GM18511 (cell line): ENCODE results near the gene SART1.

Experiments
- ATAC-seq: cut with Tn5 transposase; IDR thresholded peaks from one replicate; pipeline ENCODE4 v1.9.1; 2021; ENCODE audit warnings: mild to moderate bottlenecking, moderate library complexity; ENCODE audit not compliant: unreplicated experiment

The SART1 gene

DNA sequence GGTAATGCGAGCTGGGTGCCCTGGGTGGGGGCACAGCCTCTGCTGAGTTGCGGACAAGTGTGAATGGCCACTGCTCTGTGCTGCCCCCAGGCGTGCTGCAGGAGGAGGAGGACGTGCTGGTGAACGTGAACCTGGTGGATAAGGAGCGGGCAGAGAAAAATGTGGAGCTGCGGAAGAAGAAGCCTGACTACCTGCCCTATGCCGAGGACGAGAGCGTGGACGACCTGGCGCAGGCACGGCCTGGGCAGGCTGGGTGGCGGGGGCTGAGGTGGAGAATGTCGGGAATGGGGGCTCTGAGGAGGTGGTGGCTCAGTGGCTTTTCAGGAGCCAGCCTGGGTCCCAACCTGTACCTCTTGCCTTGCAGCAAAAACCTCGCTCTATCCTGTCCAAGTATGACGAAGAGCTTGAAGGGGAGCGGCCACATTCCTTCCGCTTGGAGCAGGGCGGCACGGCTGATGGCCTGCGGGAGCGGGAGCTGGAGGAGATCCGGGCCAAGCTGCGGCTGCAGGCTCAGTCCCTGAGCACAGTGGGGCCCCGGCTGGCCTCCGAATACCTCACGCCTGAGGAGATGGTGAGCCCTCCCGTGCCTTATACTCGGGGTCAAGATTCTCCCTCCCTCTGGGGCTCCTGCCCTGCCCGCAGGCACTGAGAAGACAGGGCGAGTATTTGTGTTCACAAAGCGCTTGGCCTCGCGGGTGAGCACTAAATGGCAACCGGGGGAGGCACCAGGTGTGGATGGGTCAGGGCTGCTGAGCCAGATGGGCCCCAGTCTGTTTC lies 4.6 kb downstream of the SART1 start:
- no peak for ATAC-seq

DNA sequence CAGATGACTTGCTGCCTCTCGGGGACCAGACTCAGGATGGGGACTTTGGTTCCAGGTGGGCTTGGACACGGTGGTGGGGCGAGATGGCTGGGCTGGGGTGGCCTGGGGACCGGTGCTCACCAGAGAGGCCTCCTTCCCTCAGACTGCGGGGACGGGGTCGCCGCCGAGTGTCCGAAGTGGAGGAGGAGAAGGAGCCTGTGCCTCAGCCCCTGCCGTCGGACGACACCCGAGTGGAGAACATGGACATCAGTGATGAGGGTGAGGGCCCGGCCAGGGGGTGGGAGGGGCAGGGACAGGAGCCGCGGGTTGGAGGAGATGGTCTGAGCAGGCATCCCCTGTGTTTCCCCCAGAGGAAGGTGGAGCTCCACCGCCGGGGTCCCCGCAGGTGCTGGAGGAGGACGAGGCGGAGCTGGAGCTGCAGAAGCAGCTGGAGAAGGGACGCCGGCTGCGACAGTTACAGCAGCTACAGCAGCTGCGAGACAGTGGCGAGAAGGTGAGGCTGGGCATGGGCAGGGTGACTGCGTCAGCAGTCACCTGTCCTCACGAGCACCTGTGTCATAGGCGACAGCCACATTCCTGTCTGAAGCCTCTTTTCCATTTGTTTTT lies 5.9 kb downstream of the SART1 start:
- ATAC-seq, result no peak

DNA sequence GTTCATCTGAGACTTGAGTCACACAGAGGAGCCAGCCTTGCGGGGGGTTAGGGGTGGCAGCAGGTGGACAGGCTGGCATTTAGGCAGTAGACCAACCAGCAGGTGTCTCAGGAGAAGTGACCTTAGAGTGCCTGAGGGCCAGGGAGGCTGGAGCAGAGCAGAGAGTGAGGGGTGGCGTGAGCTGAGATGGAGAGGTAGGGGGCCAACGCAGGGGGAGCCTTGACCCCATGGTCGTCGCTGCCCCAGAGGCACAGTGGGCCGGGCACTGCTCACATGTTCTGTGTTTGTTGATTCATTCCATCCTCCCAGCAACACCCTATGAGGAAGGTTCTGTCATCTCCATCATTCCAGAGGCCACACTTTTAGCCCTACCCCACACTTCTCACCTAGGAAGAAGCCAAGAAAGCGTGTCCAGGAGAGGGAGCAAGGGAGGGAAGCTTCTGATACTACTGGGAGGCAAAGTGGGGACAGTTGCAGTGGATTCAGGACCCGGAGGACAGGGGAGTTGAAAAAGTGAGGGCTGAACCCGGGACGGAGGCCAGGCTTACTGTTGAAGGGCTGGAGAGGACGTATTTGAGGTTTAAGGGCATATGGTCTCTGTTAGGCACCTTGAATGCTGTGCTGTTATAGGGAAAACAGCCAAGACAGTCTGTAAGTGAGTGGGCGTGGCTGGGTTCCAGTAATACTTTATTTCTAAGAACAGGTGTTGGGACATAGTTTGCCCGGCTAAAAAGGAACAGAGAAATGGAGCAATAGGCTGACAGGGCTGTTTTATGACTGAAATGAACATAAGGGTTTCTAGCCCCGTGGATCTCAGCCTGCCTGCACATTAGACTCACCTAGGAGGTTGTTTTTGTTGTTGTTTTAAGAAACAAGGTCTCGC lies 7.3 kb downstream of the SART1 start:
- ATAC-seq, result no peak

DNA sequence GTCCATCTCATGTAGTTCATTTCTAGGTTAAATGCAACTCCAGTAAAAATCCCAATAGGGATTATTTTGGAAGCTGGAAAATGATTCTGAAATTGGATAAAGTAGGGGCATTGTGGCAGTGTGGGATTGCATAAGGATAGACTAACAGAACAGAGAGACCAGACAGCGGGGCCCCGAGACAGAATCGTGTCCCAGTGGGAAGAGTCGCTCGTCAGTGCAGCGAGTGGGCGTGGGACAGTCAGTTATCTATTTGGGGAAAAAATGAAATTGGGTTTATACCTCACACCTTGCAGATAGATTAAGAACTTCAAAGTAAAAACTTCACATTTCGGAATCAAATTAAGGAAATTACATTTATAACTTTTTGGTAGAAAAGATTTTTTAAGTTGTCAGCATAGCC lies 10.6 kb downstream of the SART1 start:
- no peak for ATAC-seq

DNA sequence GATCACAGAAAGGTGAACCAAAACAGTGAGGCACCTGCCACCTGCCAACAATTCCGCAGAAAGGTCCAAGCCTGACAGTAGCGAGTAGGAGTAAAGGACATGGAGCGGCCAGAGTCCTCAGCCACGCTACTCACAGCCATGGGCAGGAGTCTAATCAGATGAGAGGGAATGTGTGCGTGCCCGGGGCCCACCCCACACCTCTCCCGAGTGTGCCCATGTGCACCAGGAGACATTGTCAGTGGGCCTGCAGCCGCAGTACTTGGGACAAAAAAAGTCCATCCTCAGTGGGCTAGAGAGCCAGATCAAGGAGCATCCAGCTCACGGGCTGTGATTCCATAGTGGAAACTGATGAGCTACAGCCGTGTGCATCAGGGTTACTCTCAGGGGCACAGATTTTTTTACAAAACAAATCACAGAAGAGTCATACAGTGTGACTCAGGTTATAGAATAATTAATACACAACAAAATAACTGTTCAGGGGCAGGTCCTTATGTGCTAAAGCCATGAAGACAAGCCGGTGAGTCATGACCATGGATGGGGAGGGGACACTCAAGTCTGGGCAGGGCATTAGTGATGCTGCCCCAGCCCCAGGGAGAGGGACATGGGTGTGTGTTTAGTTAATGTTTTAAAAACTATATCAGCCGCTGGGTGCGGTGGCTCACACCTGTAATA lies 12.0 kb downstream of the SART1 start:
- no peak for ATAC-seq

DNA sequence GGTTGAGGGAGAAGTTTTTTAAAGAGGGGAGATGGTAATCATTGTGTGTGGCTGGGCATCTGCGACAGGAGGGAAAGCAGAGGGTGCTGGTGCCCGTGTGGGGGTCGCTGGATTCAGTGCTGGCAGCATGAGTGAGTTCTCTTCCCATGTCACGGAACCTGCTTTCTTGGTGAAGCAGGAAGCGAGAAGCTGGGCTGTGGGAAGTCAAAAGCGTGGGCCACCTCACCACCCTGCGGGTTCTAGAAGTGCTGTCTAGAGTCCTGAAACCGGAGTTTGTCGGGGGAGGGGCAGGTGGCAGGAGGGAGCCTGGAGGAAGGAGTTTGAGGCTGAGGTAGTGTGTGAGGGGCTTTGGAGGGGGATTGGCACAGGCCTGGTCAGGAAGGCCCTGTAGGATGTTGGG lies 14.2 kb downstream of the SART1 start:
- no peak for ATAC-seq

DNA sequence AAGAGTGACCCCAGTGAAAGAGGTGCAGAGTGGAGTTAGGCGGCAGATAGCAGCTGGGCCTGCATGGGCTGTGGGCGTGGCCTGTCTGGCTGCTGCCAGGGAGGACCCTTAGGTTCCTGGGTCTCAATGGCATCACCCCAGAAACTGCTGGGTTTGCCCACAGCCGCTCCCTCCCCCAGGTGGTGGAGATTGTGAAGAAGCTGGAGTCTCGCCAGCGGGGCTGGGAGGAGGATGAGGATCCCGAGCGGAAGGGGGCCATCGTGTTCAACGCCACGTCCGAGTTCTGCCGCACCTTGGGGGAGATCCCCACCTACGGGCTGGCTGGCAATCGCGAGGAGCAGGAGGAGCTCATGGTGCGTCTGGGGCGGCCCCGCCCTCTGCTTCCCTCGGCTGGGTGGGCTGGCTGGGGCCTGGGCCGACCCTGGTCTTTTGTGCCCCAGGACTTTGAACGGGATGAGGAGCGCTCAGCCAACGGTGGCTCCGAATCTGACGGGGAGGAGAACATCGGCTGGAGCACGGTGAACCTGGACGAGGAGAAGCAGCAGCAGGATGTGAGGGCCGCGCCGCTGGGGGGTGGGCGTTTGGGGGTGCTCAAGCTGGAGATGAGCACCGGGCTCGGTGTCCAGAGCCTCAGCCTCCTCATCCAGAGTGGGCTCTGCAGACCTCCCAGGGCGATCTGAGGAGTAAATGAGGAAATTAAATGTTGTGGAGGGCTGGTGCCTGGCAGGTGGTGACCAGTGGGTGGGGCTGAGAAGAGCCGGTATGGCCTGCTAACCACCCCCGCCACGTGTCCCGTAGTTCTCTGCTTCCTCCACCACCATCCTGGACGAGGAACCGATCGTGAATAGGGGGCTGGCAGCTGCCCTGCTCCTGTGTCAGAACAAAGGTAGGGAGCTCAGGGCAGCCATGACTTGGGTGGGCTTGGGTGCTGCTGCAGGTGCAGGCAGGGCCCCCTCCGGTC lies 15.0 kb downstream of the SART1 start:
- no peak for ATAC-seq

DNA sequence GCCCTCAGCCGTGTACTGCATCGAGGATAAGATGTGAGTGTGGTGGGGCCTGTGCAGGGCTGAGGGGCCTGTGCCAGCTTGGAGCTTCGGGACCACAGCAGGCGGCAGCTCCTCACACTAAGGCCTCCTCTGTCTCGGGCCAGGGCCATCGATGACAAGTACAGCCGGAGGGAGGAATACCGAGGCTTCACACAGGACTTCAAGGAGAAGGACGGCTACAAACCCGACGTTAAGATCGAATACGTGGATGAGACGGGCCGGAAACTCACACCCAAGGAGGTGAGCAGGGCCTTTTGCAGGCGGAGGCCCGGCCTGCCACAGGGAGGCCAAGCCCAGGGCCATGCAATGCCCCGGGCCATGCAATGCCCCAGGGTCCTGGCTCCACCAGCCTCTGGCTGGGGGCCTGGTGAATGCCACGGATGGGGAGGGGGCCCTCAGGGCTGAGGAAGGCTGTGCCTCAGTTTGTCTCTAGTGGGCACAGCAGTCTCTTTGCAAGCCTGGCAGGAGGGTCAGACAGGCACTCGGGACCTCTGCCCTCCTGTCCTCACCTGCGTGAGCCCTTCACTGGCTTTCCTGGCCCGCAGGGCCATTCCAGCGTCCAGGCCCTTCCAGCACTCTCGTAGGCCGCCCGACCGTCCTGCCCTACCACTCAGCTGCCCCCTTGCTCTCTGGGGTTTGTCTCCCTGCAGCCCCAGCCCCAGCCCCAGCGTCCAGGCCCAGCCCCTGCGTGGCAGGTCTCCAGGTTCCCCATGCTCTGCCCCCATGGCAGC lies 16.3 kb downstream of the SART1 start:
- ATAC-seq, result no peak

DNA sequence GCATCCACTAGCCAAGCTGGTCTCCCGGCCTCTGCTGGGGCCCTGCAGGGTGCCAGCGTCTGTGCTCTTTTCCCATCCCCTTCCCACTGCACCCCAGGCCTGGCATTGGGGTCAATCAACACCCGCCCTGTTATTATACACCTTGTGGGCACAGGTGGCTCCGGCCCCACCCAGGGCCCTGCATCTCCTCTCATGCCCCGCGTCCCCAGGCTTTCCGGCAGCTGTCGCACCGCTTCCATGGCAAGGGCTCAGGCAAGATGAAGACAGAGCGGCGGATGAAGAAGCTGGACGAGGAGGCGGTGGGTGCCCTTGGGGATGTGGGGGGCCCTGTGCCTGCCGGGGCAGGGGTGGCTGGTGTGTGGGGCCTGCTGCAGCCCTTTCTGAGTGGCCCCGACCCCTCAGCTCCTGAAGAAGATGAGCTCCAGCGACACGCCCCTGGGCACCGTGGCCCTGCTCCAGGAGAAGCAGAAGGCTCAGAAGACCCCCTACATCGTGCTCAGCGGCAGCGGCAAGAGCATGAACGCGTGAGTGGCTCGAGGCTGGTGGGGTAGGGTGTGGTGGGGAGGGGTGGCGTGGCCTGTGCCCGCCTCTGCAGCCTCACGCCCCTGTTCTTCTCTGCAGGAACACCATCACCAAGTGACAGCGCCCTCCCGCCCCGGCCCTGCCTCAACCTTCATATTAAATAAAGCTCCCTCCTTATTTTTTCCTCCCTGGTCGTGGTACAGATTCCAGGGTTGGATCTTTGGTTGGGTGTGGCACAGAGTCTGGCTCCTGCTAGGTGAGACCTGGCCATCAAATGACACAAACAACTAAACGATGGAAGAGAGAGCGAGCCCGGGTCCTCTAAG lies 17.1 kb downstream of the SART1 start:
- ATAC-seq, result no peak

DNA sequence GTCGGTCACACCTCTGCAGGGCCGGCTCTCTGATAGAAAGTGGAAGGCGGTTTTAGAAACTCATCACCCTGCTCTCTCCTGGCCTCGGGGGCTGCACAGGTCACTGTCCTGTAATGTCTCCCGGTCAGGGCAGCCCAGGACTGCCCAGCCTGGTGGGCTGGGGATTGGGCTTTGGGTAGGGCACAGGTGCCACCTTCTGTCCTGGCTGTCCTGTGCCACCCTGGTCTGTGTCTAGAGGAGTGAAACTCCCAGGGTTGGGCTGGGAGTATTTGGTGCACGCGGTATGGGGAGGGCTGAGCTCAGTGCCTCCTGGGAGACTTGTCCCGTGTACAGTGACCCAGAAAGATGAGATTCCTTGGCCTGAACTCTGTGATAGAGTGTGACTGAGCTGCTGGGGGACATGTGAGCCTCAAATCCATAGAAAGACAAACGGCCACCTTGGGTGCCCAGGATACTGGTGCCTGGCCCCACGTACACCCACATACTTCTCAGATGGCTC lies 17.8 kb downstream of the SART1 start:
- ATAC-seq, result no peak

DNA sequence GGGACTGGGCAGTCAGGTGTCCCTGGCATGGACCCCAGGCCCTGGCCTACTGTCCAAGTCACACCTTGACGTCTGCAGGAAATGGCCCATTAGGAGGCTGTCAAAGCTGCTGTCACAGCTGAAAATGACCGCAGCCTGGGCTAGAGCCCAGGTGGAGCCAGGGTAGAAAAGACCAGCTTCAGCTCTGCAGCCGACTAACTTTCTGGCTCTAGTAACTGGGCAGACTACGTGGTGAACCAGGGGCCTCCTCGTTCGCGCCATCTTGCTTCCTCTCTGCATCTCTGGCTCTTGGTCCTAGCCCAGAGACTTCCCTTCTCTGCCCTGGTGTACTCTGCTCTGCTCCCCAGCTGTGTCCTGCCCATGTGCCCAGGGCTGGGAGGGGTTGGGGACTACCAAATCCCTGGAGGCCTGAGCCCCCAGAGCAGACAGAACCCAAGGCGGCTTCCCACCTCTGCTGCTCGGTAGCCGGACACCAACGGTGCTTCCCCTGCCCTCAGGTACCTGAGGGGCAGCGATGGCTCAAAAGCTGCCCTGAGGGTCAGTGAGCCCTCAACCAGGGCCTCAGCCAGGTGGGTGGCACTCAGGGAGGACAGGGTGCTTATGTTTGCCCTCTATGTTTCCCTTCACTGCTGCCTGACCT lies 19.7 kb downstream of the SART1 start:
- no peak for ATAC-seq

DNA sequence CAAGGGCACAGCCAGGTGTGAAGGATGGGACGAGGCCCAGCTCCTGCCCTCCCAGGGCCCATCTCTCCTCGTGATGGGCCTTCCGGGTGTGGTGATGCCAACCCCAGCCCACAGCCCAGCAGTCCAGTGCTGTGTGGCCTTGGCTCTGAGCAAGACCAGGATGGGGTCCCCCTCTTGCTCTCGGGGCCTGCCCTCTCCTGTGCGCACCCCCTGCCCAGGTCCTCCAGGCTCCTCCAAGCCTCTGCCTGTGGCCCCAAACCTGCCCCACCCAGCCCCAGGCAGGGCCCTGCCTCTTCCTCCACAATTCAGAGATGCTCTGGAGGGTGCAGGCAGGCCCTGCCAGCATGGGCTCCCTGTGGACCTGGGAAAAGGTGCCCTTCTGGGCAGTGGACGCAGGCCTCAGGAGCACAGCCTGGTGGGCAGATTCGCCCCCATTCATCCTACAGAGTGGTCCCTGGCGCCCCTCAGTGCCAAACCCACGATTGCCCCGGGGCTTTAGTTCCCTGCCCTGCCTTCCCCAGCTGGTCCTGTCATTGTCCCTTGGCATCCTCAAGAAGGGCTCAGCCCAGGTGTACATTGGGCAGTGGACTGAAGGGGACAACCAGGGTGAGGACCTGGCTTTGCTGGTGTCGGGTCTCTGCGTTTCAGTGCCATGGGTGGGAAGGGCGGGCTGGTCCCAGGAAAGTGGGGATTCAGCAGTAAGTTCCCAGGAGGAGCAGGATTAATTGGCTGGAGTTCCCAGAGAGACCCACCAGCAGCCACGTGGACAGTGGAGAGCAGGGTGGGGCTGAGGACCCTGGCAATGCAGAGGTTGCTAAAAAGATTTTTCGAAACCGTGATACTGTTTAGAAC lies 20.7 kb downstream of the SART1 start:
- ATAC-seq, result no peak

DNA sequence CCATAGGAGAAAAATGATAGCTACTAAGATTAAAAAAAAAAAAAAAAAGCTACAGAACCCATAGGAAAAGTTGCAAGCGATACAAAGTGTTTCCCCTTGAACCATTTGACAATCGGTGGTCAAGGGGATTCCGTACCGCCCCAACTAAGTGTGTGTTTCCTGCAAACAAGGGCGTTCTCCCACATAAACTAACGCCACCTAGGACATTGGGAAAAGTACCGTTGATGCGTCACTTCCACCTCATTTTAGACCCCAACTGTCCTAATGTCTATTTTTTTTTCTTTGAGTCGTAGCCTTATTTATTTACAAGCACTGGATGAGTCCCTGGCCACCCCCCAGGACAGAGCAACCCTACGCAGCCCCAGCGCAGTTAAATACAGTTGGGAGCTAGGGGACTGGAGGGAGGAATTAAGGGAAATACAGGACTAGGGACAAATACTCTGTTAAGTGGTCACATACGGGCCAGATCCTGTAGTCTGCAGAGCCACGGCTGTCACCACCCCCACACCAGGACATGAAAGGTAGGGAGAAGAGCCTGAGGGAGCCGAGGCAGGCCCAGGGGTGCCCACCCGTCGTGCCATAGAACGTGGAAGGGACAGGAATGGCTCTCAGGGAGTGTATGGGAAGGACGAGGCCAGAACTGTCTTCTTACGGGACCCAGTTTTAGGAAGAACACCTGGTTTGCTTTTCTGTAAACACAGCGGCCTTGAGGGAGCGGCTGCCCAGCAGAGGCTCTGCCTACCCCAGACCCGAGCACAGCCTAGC lies 21.5 kb downstream of the SART1 start:
- no peak for ATAC-seq

DNA sequence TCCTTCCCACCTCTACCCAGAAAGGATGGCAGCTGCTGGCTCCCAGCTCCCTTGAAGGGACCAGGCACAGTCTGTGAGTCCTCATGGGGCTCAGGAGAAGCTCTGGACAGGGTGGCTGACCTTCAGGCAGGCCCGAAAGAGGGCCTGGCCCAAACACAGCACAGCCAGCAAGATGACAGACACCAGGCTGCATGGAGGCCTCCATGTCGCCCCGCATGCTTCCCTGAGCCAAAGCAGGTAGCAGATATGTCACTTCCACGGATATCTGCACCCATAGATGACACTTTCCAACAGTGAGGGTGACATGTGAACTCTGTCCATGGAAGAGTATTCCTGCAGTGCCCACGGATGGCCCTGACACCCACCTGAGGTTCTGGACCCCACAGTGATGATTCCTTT lies 22.1 kb downstream of the SART1 start:
- no peak for ATAC-seq

DNA sequence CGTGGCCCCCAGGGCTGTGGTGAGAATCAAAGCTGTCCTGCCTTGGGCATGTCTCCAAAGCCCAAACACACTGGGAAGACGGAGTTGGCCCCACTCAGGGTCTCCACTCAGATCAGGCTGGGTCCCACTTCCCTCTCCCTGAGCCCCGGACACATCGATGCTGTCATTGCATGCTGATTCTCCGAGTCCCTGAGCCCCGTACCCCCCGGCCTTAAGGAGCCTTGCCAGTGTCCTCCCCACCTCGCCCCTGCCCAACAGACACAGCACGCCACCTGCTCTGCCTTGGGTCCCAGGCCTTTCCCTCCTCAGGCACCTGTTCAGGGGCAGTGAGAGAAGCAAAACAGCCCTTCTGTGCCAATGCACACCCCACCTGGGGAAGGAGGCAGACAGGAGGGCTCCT lies 25.8 kb downstream of the SART1 start:
- ATAC-seq, result no peak
